Measurements from ENCODE around the gene FNIP2. TPM values are rescaled to one million over a fixed set of nuclear protein-coding genes. Genes with fewer than 3 reads are reported as not detected.
A peak's percentile ranks its signal among the peaks of the same experiment; 100 is the strongest.

Gene FNIP2
- total RNA-seq, 2 donors from 2014 or later, result 31.1 to 39.8 TPM

DNA sequence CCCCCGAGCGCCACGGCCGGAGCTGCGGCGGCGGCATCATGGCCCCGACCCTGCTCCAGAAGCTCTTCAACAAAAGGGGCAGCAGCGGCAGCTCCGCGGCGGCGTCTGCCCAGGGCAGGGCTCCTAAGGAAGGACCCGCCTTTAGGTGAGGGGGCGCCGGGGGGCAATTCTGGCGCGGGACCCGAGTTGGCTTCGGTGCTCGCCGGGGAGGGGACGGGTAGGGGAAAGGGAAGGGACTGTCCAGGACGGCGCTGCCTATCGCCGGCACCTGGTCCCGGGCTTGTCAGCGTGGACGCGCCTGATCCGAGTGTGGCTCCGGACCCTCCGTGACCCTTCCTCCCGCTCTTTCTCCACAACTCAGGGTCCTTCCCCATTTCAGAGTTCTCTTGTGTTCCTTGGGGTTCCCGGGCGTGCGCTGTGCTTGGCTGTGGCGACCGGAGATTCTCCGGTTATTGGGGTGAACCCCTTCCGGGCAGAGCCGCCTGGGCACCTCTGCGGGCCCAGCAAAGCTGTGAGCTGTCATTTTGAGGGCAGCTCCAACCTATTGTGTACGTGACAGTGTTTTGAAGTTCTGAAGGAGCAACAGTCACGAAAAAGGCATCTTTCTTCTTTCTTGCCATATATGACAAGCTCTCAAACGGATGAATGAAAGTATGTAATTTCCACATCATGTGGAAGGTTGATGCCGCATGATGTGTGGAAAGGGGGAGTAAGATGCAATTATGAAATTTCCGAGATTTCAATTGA is 522 bp downstream of the FNIP2 start:
- WGBS, result under 1% methylated on average over 36 of the region's 49 CpGs
- H3K4me1 ChIP-seq (replicated peaks), result no peaks in the 10 kb centered on the region
- no peaks in the 10 kb centered on the region for H3K27me3 ChIP-seq (replicated peaks; ENCODE audit: insufficient read depth)
- TF ChIP-seq POLR2A (IDR thresholded peaks at IDR 0.05) (no peak), CTCF (IDR thresholded peaks at IDR 0.05) (no peak), POLR2AphosphoS5 (IDR thresholded peaks at IDR 0.05) (no peak)
- DNase-seq (ENCODE audit: low spot score), result peak; percentile 16
- H3K27ac ChIP-seq, result peak overlapping the region; percentile 76 to 80
- H3K4me3 ChIP-seq, result peak overlapping the region; percentile 56 to 79
- H3K9me3 ChIP-seq, result no peaks in the 10 kb centered on the region
- no peaks in the 10 kb centered on the region for H3K36me3 ChIP-seq
- intact Hi-C loops (cut with DNase I), result loop anchor here (2.0 to 10.0 kb wide), 3 partner anchors 41 to 595 kb away; partner anchors contain the start of genes GASK1B and PPID

DNA sequence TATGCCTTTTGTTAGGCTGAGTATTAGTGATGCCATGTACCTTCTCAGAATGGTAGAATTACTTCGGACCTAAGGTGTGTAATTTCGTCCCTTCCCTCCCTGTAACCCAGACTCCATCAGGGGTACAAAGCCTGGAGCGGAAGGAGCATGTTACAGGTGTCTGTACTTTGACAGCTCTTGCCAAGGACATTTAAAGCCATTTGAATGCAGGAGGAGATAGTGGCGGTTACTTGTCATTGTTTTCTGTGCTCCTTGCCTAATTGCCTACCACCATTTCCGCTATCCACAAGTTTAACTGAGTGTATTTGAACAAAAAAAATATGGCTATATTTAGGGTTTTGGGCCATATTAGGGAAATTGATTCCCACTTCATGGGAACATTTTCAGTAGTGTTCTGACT is 1.8 kb downstream of the FNIP2 start:
- H3K36me3 ChIP-seq, result no peaks in the 10 kb centered on the region
- no peak overlapping the region for H3K27ac ChIP-seq
- H3K27me3 ChIP-seq (replicated peaks; ENCODE audit: insufficient read depth), result no peaks in the 10 kb centered on the region
- DNase-seq (ENCODE audit: low spot score), result no peak
- H3K9me3 ChIP-seq, result no peaks in the 10 kb centered on the region
- TF ChIP-seq POLR2AphosphoS5 (IDR thresholded peaks at IDR 0.05) (no peak), POLR2A (IDR thresholded peaks at IDR 0.05) (no peak), CTCF (IDR thresholded peaks at IDR 0.05) (no peak)
- no peak overlapping the region for H3K4me3 ChIP-seq
- intact Hi-C loops (cut with DNase I), result no loop called here
- H3K4me1 ChIP-seq (replicated peaks), result no peaks in the 10 kb centered on the region
- WGBS, result 90% methylated on average over 5 of the region's 5 CpGs

DNA sequence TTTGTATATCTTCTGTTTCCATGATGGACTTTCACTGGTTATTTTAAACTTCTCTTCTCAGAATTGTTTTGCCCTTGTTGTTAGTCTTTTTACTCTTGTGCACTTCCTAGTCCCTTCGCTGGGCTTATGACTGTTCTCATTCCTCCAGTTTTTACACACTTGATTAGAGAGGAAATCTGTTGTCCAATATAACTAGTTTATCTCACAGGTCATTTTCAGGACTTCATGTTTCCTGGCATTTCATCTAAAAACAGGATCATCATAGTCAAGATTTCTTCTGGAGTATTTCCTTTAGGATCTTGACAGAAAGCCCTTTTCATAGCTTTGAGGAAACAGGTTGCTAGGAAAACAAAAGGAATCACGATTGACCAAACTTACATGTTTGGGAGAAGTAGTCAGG is 3.0 kb downstream of the FNIP2 start:
- DNase-seq (ENCODE audit: low spot score), result no peak
- H3K27ac ChIP-seq, result no peak overlapping the region
- intact Hi-C loops (cut with DNase I), result no loop called here
- no peak for TF ChIP-seq POLR2AphosphoS5 (IDR thresholded peaks at IDR 0.05)
- no peak for TF ChIP-seq CTCF (IDR thresholded peaks at IDR 0.05)
- TF ChIP-seq POLR2A (IDR thresholded peaks at IDR 0.05), result no peak
- no peak overlapping the region for H3K4me3 ChIP-seq
- H3K9me3 ChIP-seq, result no peaks in the 10 kb centered on the region
- 70% methylated on average over 2 of the region's 2 CpGs for WGBS
- H3K27me3 ChIP-seq (replicated peaks; ENCODE audit: insufficient read depth), result no peaks in the 10 kb centered on the region
- H3K36me3 ChIP-seq, result no peaks in the 10 kb centered on the region
- no peaks in the 10 kb centered on the region for H3K4me1 ChIP-seq (replicated peaks)

DNA sequence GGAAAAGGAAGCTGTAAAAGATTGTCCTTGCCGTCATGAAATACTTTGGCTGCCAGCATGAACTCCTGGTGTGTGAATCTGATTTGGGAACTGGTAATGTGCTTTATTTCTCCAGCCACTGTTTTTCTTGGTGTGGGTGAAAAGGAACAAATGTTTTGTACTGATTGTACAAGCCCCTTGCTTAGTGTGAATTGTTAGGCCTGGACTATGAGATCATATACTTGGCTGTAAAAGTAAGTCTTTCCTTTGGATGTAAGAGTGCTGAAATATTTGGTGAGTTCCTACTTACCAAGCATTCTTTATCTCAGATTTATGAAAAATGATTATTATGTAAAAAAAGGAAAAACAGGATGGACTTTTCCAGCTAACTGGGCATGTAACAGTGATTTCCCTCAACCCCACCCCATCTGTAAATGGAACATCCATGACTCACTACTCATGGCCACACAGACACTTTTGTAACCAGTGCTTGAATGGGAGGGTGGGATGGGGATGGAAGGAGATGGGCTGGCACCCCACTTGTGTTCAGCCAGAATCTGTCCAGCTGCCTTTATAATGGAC is 6.3 kb downstream of the FNIP2 start:
- Histone ChIP-seq H3K4me1 (replicated peaks) (no peaks in the 10 kb centered on the region), H3K36me3 (no peaks in the 10 kb centered on the region), H3K4me3 (no peak overlapping the region), H3K27ac (no peak overlapping the region), H3K27me3 (replicated peaks; ENCODE audit: insufficient read depth) (no peaks in the 10 kb centered on the region), H3K9me3 (no peaks in the 10 kb centered on the region)
- 56% methylated on average over 1 of the region's 1 CpG for WGBS
- intact Hi-C loops (cut with DNase I), result no loop called here
- no peak for DNase-seq (ENCODE audit: low spot score)
- TF ChIP-seq CTCF (IDR thresholded peaks at IDR 0.05), result no peak
- TF ChIP-seq POLR2AphosphoS5 (IDR thresholded peaks at IDR 0.05), result no peak
- no peak for TF ChIP-seq POLR2A (IDR thresholded peaks at IDR 0.05)

GRCh38 chr4:158776106-158776505 is 7.3 kb downstream of the FNIP2 start:
- H3K4me3 ChIP-seq, result no peak overlapping the region
- intact Hi-C loops (cut with DNase I), result no loop called here
- WGBS, result 71% methylated on average over 1 of the region's 1 CpG
- no peak overlapping the region for H3K27ac ChIP-seq
- DNase-seq (ENCODE audit: low spot score), result no peak
- H3K36me3 ChIP-seq, result no peaks in the 10 kb centered on the region
- no peaks in the 10 kb centered on the region for H3K4me1 ChIP-seq (replicated peaks)
- no peaks in the 10 kb centered on the region for H3K27me3 ChIP-seq (replicated peaks; ENCODE audit: insufficient read depth)
- no peaks in the 10 kb centered on the region for H3K9me3 ChIP-seq
- no peak for TF ChIP-seq POLR2A (IDR thresholded peaks at IDR 0.05)
- TF ChIP-seq CTCF (IDR thresholded peaks at IDR 0.05), result no peak
- TF ChIP-seq POLR2AphosphoS5 (IDR thresholded peaks at IDR 0.05), result no peak

All from prostate gland (tissue), 2 donors.